CD4-positive, alpha-beta memory T cell (primary cell): ENCODE results near the gene BCKDK. TPM values are rescaled to one million over a fixed set of nuclear protein-coding genes. Genes with fewer than 3 reads are reported as not detected.
"Not testable (repeated sequence)": the region's sequence is repeated elsewhere in the genome, so short reads cannot be mapped to it uniquely, and the experiment has no call there.

ENCODE experiments used
- CTCF ChIA-PET: fragments of 350-600 bp; sonication (Branson Sonifier 250); formaldehyde crosslinking; loops from one replicate; lab custom pipeline; 2021; ENCODE audit warnings: inconsistent platforms; ENCODE audit not compliant: partially characterized antibody; lab: Charles Lee
- POLR2A ChIA-PET: fragments of 350-600 bp; sonication (Branson Sonifier 250); formaldehyde crosslinking; loops from one replicate; lab custom pipeline; 2021; ENCODE audit not compliant: partially characterized antibody; lab: Charles Lee
- DNase-seq, 5 donors: peaks; one replicate each; pipeline versions ENCODE4 v3.0.0 to v3.0.0-alpha.2; 2020 to 2022; ENCODE audit warnings: mixed read lengths in 1 of 5
- H3K27ac ChIP-seq: one replicate; pipeline ENCODE4 v1.7.0; 2013; ENCODE audit warnings: low read depth, low read length
- H3K27me3 ChIP-seq: 2 replicates; pipeline ENCODE4 v1.7.0; 2013; ENCODE audit warnings: mild to moderate bottlenecking, low read length, moderate library complexity; ENCODE audit not compliant: insufficient read depth
- H3K36me3 ChIP-seq: 2 replicates; pipeline ENCODE4 v1.7.0; 2013; ENCODE audit warnings: mild to moderate bottlenecking, low read length, moderate library complexity; ENCODE audit not compliant: insufficient read depth
- H3K4me1 ChIP-seq: 2 replicates; pipeline ENCODE4 v1.7.0; 2013; ENCODE audit warnings: mild to moderate bottlenecking, low read length, moderate library complexity; ENCODE audit not compliant: insufficient read depth
- H3K4me3 ChIP-seq, 2 donors: one replicate each; pipeline ENCODE4 v1.7.0; 2013; ENCODE audit warnings: low read length in 2 of 2, mild to moderate bottlenecking in 1 of 2
- H3K9me3 ChIP-seq, 2 donors: one replicate each; pipeline ENCODE4 v1.7.0; 2013; ENCODE audit warnings: low read length in 2 of 2, control low read depth in 1 of 2; ENCODE audit not compliant: control insufficient read depth in 1 of 2
- H3K27ac Mint-ChIP-seq, 7 donors: one replicate each; pipeline ENCODE4 v1.8.0; 2020 to 2021; ENCODE audit warnings: mixed read lengths in 7 of 7, mild to moderate bottlenecking in 6 of 7, inconsistent platforms in 3 of 7, moderate library complexity in 3 of 7
- H3K27me3 Mint-ChIP-seq, 2 donors: one replicate each; pipeline ENCODE4 v1.8.0; 2020 to 2021; ENCODE audit warnings: mixed read lengths in 2 of 2
- H3K36me3 Mint-ChIP-seq, 2 donors: one replicate each; pipeline ENCODE4 v1.8.0; 2020 to 2021; ENCODE audit warnings: mixed read lengths in 2 of 2, inconsistent platforms in 1 of 2, mild to moderate bottlenecking in 1 of 2
- H3K4me1 Mint-ChIP-seq, 4 donors: one replicate each; pipeline ENCODE4 v1.8.0; 2020 to 2021; ENCODE audit warnings: mixed read lengths in 4 of 4, mild to moderate bottlenecking in 1 of 4
- H3K4me3 Mint-ChIP-seq, 8 donors: one replicate each; pipeline ENCODE4 v1.8.0; 2020 to 2021; ENCODE audit warnings: mixed read lengths in 8 of 8, mild to moderate bottlenecking in 7 of 8, moderate library complexity in 6 of 8, inconsistent platforms in 3 of 8
- H3K9me3 Mint-ChIP-seq, 8 donors: one replicate each; pipeline ENCODE4 v1.8.0; 2020 to 2021; ENCODE audit warnings: mixed read lengths in 8 of 8, mild to moderate bottlenecking in 5 of 8, inconsistent platforms in 3 of 8, moderate library complexity in 1 of 8
- intact Hi-C: fragments of 100-400 bp; cut with micrococcal nuclease; formaldehyde crosslinking; loops from one replicate; pipeline ENCODE4 v1.15.1; 2023
- polyA plus RNA-seq, 2 donors: library from polyadenylated mRNA; unstranded; fragments of 300-500 nt; fragmentation: Illumina TruSeq; gene quantifications; one replicate each; pipeline ENCODE4 v1.2.3, GENCODE V29; 2021
- total RNA-seq, 2 experiments: library from RNA; stranded (reverse); gene quantifications; one replicate each; pipeline ENCODE4 v1.2.3, GENCODE V29; 2021

The BCKDK gene
- total and polyA plus RNA-seq, 4 experiments from 2014 or later = 17.0 to 24.3 (median 21.7) TPM

- intact Hi-C loops = loop anchor here (1.0 to 5.0 kb wide), 5 partner anchors 20 to 83 kb away; partner anchors contain the start of genes KAT8, ZNF646 and ZNF668
- peak overlapping the region; percentile 63 to 98 for H3K4me3 ChIP-seq
- H3K4me1 ChIP-seq = peaks cover 22% of the 10 kb centered on the region
- no peaks in the 10 kb centered on the region for H3K27me3 Mint-ChIP-seq
- ChIA-PET CTCF (interaction anchor here (1.2 to 1.9 kb wide), 2 partner anchors 8 to 108 kb away, joined by 3 to 4 read pairs; no protein-coding TSS in a partner anchor), POLR2A (interaction anchor here (0.5 to 5.7 kb wide), 11 partner anchors 8 to 145 kb away, joined by 3 to 61 read pairs (median 4); partner anchors contain the start of genes KAT8, PYCARD, STX4 and ZNF646)
- H3K4me1 Mint-ChIP-seq = peaks cover 12 to 42% (median 30%) of the 10 kb centered on the region in 4 donors
- no peaks in the 10 kb centered on the region for H3K9me3 ChIP-seq
- H3K27ac Mint-ChIP-seq = peak overlapping the region; percentile 76 to 99 (median 95)
- H3K9me3 Mint-ChIP-seq = no peaks in the 10 kb centered on the region
- peak overlapping the region; percentile 74 for H3K27ac ChIP-seq
- H3K36me3 Mint-ChIP-seq = peaks cover 4 to 26% of the 10 kb centered on the region in 2 donors
- peak overlapping the region; percentile 88 to 96 (median 92) for H3K4me3 Mint-ChIP-seq
- no peaks in the 10 kb centered on the region for H3K27me3 ChIP-seq
- DNase-seq = no peak
- peaks cover 10% of the 10 kb centered on the region for H3K36me3 ChIP-seq
These were observed 14.1 kb upstream of the BCKDK start for GRCh38 chr16:31094088-31094423.

GRCh38 chr16:31094424-31095120 is 13.6 kb upstream of the BCKDK start, which contains the start of gene VKORC1:
Gene VKORC1 (minus strand): TSS chr16:31094797. CDS start chr16:31094729, 68 bp downstream.
- H3K27ac Mint-ChIP-seq = peak within 1 kb of the TSS; percentile 76 to 99 (median 95)
- no peaks in the 10 kb centered on the region for H3K9me3 ChIP-seq
- H3K27me3 Mint-ChIP-seq = no peaks in the 10 kb centered on the region
- H3K4me3 Mint-ChIP-seq = peak within 1 kb of the TSS; percentile 88 to 96 (median 92)
- H3K4me1 ChIP-seq = peaks cover 22% of the 10 kb centered on the region
- no peaks in the 10 kb centered on the region for H3K27me3 ChIP-seq
- peaks cover 4 to 21% of the 10 kb centered on the region in 2 donors for H3K36me3 Mint-ChIP-seq
- peak within 1 kb of the TSS; percentile 74 for H3K27ac ChIP-seq
- peaks cover 12 to 42% (median 30%) of the 10 kb centered on the region in 4 donors for H3K4me1 Mint-ChIP-seq
- ChIA-PET CTCF (interaction anchor here (1.2 kb wide), 1 partner anchor 9 kb away, joined by 3 read pairs; no protein-coding TSS in a partner anchor), POLR2A (interaction anchor here (0.5 to 5.7 kb wide), 11 partner anchors 9 to 145 kb away, joined by 3 to 61 read pairs (median 4); partner anchors contain the start of genes KAT8, STX4, ZNF646 and ZNF668)
- intact Hi-C loops = loop anchor here (1.0 to 5.0 kb wide), 5 partner anchors 20 to 83 kb away; partner anchors contain the start of genes KAT8, ZNF646 and ZNF668
- DNase-seq = peak; percentile 87 to 92 (median 90)
- no peaks in the 10 kb centered on the region for H3K9me3 Mint-ChIP-seq
- peaks cover 8% of the 10 kb centered on the region for H3K36me3 ChIP-seq
- peak within 1 kb of the TSS; percentile 63 to 98 for H3K4me3 ChIP-seq

GRCh38 chr16:31099860-31100638 is 8.1 kb upstream of the BCKDK start:
- intact Hi-C loops = no loop called here
- Histone ChIP-seq H3K27me3 (no peaks in the 10 kb centered on the region), H3K27ac (no peak overlapping the region), H3K4me3 (no peak overlapping the region), H3K4me1 (peaks cover 9% of the 10 kb centered on the region), H3K36me3 (no peaks in the 10 kb centered on the region), H3K9me3 (no peaks in the 10 kb centered on the region)
- Mint-ChIP-seq H3K4me3 (no peak overlapping the region), H3K9me3 (peaks cover 0 to 2% (median 0%) of the 10 kb centered on the region in 8 donors), H3K4me1 (peaks cover 6 to 15% (median 10%) of the 10 kb centered on the region in 4 donors), H3K27me3 (peaks cover 0 to 1% of the 10 kb centered on the region in 2 donors), H3K27ac (no peak overlapping the region), H3K36me3 (peaks cover 0 to 2% of the 10 kb centered on the region in 2 donors)
- ChIA-PET CTCF (interaction anchor here (1.1 kb wide), 2 partner anchors 15 to 112 kb away, joined by 3 to 4 read pairs; no protein-coding TSS in a partner anchor), POLR2A (interaction anchor here (0.7 to 1.4 kb wide), 2 partner anchors 24 to 42 kb away, joined by 3 to 4 read pairs; no protein-coding TSS in a partner anchor)
- no peak for DNase-seq

- H3K27me3 Mint-ChIP-seq, H3K27ac ChIP-seq, H3K27me3 ChIP-seq, H3K4me1 Mint-ChIP-seq, H3K4me1 ChIP-seq, H3K27ac Mint-ChIP-seq, H3K9me3 Mint-ChIP-seq, H3K9me3 ChIP-seq, H3K4me3 ChIP-seq, DNase-seq, H3K4me3 Mint-ChIP-seq, H3K36me3 Mint-ChIP-seq, H3K36me3 ChIP-seq, intact Hi-C loops: not testable (repeated sequence)
- POLR2A ChIA-PET = interaction anchor here (0.7 to 1.4 kb wide), 2 partner anchors 25 to 41 kb away, joined by 3 to 4 read pairs; no protein-coding TSS in a partner anchor
- CTCF ChIA-PET = interaction anchor here (0.7 to 1.2 kb wide), 5 partner anchors 13 to 342 kb away, joined by 3 to 5 read pairs (median 3); partner anchors contain the start of genes PRSS53 and ZNF843
These were observed 7.1 kb upstream of the BCKDK start for GRCh38 chr16:31100876-31101641.

GRCh38 chr16:31105677-31106213 is 2.4 kb upstream of the BCKDK start:
- no peaks in the 10 kb centered on the region for H3K27me3 ChIP-seq
- no peaks in the 10 kb centered on the region for H3K27me3 Mint-ChIP-seq
- ChIA-PET CTCF (no interaction called here), POLR2A (no interaction called here)
- H3K9me3 Mint-ChIP-seq = peaks cover 0 to 2% (median 0%) of the 10 kb centered on the region in 8 donors
- DNase-seq = peak; percentile 60 to 70 (median 66)
- H3K4me3 Mint-ChIP-seq = peak overlapping the region in 2 of 8 donors; percentile 44 to 52
- H3K4me1 Mint-ChIP-seq = peaks cover 8 to 23% (median 15%) of the 10 kb centered on the region in 4 donors
- intact Hi-C loops = loop anchor here (2.0 kb wide), 1 partner anchor 37 kb away; no protein-coding TSS in a partner anchor
- H3K4me1 ChIP-seq = peaks cover 20% of the 10 kb centered on the region
- no peak overlapping the region for H3K4me3 ChIP-seq
- H3K36me3 Mint-ChIP-seq = peaks cover 0 to 9% of the 10 kb centered on the region in 2 donors
- no peak overlapping the region for H3K27ac ChIP-seq
- no peaks in the 10 kb centered on the region for H3K36me3 ChIP-seq
- H3K9me3 ChIP-seq = no peaks in the 10 kb centered on the region
- peak overlapping the region in 4 of 7 donors; percentile 15 to 55 (median 28) for H3K27ac Mint-ChIP-seq
